Measurements from ENCODE around the gene ZNF764. TPM values are rescaled to one million over a fixed set of nuclear protein-coding genes. Genes with fewer than 3 reads are reported as not detected.
A peak's percentile ranks its signal among the peaks of the same experiment; 100 is the strongest.

Gene ZNF764
- total RNA-seq, 4 donors from 2014 or later: 12.5 to 16.7 (median 15.3) TPM

DNA sequence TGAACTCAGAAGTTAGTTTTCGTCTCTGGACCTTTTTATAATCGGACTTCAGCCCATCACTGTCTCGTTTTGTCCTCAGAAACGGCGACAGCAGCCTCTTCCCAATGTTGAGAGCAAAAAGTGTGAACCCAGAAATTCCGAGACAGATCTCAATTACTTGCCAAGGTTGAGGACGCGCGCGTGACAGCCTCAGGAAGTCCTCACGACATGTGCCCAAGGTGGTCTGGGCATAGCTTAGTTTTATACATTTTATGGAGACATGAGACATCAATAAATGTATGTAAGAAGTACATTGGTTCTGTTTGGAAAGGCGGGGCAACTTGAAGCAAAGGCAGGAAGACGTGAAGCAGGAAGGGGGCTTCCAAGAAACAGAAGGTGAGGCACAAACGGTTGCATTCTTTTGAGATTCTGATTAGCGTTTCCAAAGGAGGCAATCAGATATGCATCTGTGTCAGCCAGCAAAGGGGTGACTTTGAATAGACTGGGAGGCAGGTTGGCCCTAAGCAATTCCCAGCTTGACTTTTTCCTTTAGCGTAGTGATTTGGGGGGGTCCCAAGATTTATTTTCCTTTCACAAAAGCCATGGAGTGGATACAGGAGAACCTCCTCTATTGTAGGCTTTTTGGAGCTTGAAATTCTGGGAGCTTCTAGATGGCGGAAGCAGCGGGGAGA, 22.9 kb downstream of the ZNF764 start:
- WGBS, 2 donors: 2% methylated on average over 18 of the region's 18 CpGs
- DNase-seq (ENCODE audit: low spot score in 2 of 2): no peak
- Histone ChIP-seq H3K9me3 (no peaks in the 10 kb centered on the region), H3K36me3 (peaks cover 0 to 31% (median 7%) of the 10 kb centered on the region in 3 donors), H3K27me3 (no peaks in the 10 kb centered on the region), H3K4me3 (peak overlapping the region; percentile 57 to 86 (median 71)), H3K27ac (peak overlapping the region; percentile 87 to 97 (median 94)), H3K4me1 (peaks cover 0 to 28% (median 15%) of the 10 kb centered on the region in 4 donors)
- TF ChIP-seq EP300 (IDR thresholded peaks at IDR 0.05) (no peak), POLR2A (IDR thresholded peaks at IDR 0.05) (no peak)
- TF ChIP-seq, protein P1, sequence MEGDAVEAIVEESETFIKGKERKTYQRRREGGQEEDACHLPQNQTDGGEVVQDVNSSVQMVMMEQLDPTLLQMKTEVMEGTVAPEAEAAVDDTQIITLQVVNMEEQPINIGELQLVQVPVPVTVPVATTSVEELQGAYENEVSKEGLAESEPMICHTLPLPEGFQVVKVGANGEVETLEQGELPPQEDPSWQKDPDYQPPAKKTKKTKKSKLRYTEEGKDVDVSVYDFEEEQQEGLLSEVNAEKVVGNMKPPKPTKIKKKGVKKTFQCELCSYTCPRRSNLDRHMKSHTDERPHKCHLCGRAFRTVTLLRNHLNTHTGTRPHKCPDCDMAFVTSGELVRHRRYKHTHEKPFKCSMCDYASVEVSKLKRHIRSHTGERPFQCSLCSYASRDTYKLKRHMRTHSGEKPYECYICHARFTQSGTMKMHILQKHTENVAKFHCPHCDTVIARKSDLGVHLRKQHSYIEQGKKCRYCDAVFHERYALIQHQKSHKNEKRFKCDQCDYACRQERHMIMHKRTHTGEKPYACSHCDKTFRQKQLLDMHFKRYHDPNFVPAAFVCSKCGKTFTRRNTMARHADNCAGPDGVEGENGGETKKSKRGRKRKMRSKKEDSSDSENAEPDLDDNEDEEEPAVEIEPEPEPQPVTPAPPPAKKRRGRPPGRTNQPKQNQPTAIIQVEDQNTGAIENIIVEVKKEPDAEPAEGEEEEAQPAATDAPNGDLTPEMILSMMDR (IDR thresholded peaks at IDR 0.05): no peak

DNA sequence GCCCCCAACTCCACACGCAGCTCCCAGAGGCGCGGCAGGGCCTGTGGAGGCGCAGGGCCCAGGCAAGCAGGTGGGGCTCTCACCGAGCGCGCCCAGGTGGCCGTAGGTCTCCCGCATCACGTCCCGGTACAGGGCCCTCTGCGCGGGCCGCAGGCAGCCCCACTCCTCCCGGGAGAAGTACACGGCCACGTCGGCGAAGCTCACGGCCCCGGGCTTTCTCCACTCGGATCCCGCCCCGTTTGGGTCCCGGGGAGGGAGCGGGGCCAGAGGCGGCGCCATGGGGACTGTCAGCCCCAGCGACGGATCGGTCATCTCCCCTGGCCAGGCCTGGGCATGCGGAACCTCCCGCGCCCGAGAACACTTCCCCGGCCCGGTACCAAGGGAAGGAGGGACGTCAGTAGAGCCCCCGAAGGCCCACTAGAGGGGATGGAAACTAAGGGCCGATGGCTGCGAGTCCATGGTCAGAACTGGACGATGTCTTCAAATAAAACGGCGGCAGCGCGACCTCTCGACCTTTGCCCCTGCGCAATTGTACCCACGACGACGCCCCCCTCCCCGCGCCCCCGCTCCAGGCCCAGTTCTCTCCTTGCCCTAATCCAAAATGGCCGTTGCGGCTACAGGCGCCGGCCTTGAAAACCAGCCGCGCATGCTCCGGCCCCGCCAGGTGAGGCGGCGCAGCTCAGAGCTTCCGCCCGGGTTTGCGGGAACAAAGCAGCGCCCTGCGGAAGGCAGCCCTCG, 23.6 kb downstream of the ZNF764 start, which contains the start of gene ZNF747:
TSS of gene ZNF747 (minus strand) at position 491 of the 738 bp plus-strand sequence. CDS start at position 312, 179 bp downstream.
- peak; percentile 85 to 92 for DNase-seq (ENCODE audit: low spot score in 2 of 2)
- Histone ChIP-seq H3K9me3 (no peaks in the 10 kb centered on the region), H3K4me3 (peak within 1 kb of the TSS; percentile 57 to 86 (median 71)), H3K36me3 (peaks cover 0 to 36% (median 7%) of the 10 kb centered on the region in 3 donors), H3K27ac (peak within 1 kb of the TSS; percentile 87 to 97 (median 94)), H3K4me1 (peaks cover 0 to 28% (median 15%) of the 10 kb centered on the region in 4 donors), H3K27me3 (no peaks in the 10 kb centered on the region)
- peak; percentile 24 to 55 for TF ChIP-seq POLR2A (IDR thresholded peaks at IDR 0.05)
- TF ChIP-seq EP300 (IDR thresholded peaks at IDR 0.05): peak; percentile 82 to 92
- TF ChIP-seq, protein P1 (IDR thresholded peaks at IDR 0.05): peak in 1 of 5 experiments; percentile 48
- 0 to 1% methylated on average over 47 to 49 of the region's 70 CpGs for WGBS, 2 donors

DNA sequence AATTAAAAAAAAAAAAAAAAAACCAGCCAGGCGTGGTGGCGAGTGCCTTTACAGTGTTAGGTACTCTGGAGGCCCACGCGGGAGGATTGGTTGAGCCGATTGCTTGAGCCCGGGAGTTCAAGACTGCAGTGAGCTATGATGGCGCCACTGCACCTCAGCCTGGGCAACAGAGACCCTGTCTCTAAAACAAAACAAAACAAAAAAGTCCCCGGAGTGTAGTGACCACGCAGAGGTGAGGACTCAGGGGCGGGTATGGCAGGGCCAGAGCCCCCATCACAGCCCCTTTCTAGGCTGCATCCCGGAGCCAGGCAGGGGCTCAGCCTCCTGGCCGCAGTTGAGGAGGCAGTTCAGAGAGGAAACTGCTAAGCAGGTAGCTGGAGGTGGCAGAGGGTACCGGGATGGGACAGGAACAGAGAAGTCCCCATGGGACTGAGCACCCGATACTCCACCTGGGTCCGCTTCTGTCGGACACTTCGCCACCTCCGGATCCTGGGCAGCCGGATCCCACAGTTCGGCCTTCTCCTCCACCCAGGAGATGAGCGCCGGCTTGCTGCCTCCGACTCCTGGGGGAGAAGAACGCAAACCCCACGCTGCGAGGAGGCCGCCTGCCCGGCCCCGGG, 24.3 kb downstream of the ZNF764 start:
- TF ChIP-seq POLR2A (IDR thresholded peaks at IDR 0.05) (no peak), EP300 (IDR thresholded peaks at IDR 0.05) (no peak)
- no peaks in the 10 kb centered on the region for H3K27me3 ChIP-seq
- H3K4me1 ChIP-seq: peaks cover 0 to 33% (median 15%) of the 10 kb centered on the region in 4 donors
- no peaks in the 10 kb centered on the region for H3K9me3 ChIP-seq
- H3K36me3 ChIP-seq: peaks cover 0 to 36% (median 7%) of the 10 kb centered on the region in 3 donors
- WGBS, 2 donors: 27 to 28% methylated on average over 14 to 16 of the region's 29 CpGs
- peak overlapping the region; percentile 57 to 86 (median 71) for H3K4me3 ChIP-seq
- DNase-seq (ENCODE audit: low spot score in 2 of 2): no peak
- H3K27ac ChIP-seq: peak overlapping the region; percentile 87 to 97 (median 94)

DNA sequence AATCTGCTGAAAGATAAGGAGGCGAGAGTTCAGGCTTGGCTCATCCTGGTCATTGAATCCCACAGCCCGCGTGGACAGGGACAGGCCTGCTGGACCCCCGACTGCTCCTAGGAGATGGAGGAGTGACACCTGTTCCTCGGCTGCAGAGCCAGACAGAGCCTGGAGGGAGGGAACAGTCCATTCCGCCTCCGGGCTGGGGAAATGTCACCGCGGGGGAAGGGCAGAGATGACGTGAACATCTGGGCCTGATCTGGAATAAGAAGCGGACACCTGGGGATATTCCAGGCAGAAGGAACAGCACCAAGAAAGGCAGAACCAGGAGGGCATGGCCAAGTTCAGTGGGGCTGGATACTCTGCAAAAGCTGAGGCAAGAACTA, 25.0 kb downstream of the ZNF764 start:
- Histone ChIP-seq H3K9me3 (no peaks in the 10 kb centered on the region), H3K4me3 (peak overlapping the region in 1 of 4 donors; percentile 86), H3K36me3 (peaks cover 0 to 36% (median 7%) of the 10 kb centered on the region in 3 donors), H3K27ac (no peak overlapping the region), H3K4me1 (peaks cover 0 to 39% (median 17%) of the 10 kb centered on the region in 4 donors), H3K27me3 (no peaks in the 10 kb centered on the region)
- DNase-seq (ENCODE audit: low spot score in 2 of 2): no peak
- WGBS, 2 donors: 62 to 72% methylated on average over 9 to 11 of the region's 11 CpGs
- no peak for TF ChIP-seq POLR2A (IDR thresholded peaks at IDR 0.05)
- no peak for TF ChIP-seq EP300 (IDR thresholded peaks at IDR 0.05)
- TF ChIP-seq, protein P1 (IDR thresholded peaks at IDR 0.05): no peak

DNA sequence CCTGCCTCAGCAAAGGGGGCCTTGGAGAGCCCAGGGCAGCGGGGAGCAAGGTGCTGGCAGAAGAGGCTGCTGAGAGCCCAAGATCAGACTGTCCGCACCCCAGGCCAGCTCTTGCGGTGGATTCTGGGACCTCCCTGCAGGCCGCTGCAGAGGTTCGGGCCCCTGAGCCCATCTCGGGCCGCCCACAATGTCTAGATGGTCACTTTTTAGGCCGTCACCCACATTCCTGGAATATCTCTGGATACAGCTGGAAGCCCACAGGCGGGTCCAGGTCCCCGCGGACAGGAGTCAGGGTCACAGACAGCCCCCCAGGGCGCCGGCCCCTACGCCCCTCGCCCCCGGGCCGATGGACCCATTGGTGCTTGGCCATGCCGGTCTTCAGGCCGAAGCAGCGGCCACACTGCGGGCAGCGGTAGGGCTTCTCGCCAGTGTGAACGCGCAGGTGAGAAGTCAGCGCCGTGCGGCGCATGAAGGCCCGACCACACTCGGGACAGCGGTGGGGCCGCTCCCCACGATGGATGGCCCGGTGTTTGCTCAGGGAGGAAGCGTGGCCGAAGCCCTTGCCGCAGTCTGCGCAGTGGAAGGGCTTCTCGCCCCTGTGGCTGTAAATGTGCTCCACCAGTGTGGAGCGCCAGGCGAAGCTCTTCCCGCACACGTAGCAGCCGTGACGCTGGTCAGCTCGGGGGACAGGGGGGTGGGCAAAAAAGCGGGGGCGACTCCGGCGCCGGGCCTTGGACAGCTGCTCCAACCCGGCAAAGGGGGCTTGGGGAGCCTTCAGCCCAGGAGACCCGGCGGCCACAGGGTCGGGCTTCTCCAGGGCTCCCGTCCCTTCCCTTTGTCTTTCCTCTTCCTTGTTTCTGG, 25.7 kb downstream of the ZNF764 start:
- DNase-seq (ENCODE audit: low spot score in 2 of 2): no peak
- peaks cover 0 to 36% (median 7%) of the 10 kb centered on the region in 3 donors for H3K36me3 ChIP-seq
- H3K27me3 ChIP-seq: no peaks in the 10 kb centered on the region
- WGBS, 2 donors: 95 to 97% methylated on average over 50 to 57 of the region's 57 CpGs
- no peak overlapping the region for H3K27ac ChIP-seq
- TF ChIP-seq, protein P1 (IDR thresholded peaks at IDR 0.05): no peak
- TF ChIP-seq EP300 (IDR thresholded peaks at IDR 0.05) (no peak), POLR2A (IDR thresholded peaks at IDR 0.05) (no peak)
- no peak overlapping the region for H3K4me3 ChIP-seq
- peaks cover 0 to 45% (median 23%) of the 10 kb centered on the region in 4 donors for H3K4me1 ChIP-seq
- no peaks in the 10 kb centered on the region for H3K9me3 ChIP-seq

Measured in tibial nerve (tissue), 4 donors.